ENCODE results near the gene TMEM8B.

TMEM8B gene

GRCh38 chr9:35829764-35830096 is 702 bp downstream of the TMEM8B start:
- no peak for TF ChIP-seq CTCF (conservative IDR thresholded peaks at IDR 0.05; ENCODE audit: control insufficient read depth, insufficient read depth, low read depth, low read length)
- DNase-seq (ENCODE audit: low read depth), result peak; percentile 10
- H3K4me3 ChIP-seq (ENCODE audit: control insufficient read depth, low read depth, low read length), result peak overlapping the region; percentile 65

- no peak for DNase-seq (ENCODE audit: low read depth)
- TF ChIP-seq CTCF (conservative IDR thresholded peaks at IDR 0.05; ENCODE audit: control insufficient read depth, insufficient read depth, low read depth, low read length), result no peak
- H3K4me3 ChIP-seq (ENCODE audit: control insufficient read depth, low read depth, low read length), result no peak overlapping the region
Observed at GRCh38 chr9:35831040-35831439, 2.0 kb downstream of the TMEM8B start.

GRCh38 chr9:35832814-35833213 is 3.8 kb downstream of the TMEM8B start:
- H3K4me3 ChIP-seq (ENCODE audit: control insufficient read depth, low read depth, low read length), result no peak overlapping the region
- DNase-seq (ENCODE audit: low read depth), result no peak
- no peak for TF ChIP-seq CTCF (conservative IDR thresholded peaks at IDR 0.05; ENCODE audit: control insufficient read depth, insufficient read depth, low read depth, low read length)

GRCh38 chr9:35834260-35835215 is 5.5 kb downstream of the TMEM8B start:
- TF ChIP-seq CTCF (conservative IDR thresholded peaks at IDR 0.05; ENCODE audit: control insufficient read depth, insufficient read depth, low read depth, low read length), result no peak
- DNase-seq (ENCODE audit: low read depth), result no peak
- H3K4me3 ChIP-seq (ENCODE audit: control insufficient read depth, low read depth, low read length), result no peak overlapping the region

- peak; percentile 34 for TF ChIP-seq CTCF (conservative IDR thresholded peaks at IDR 0.05; ENCODE audit: control insufficient read depth, insufficient read depth, low read depth, low read length)
- DNase-seq (ENCODE audit: low read depth), result no peak
Observed at GRCh38 chr9:35835216-35835632, 6.2 kb downstream of the TMEM8B start.

GRCh38 chr9:35835766-35836165 is 6.7 kb downstream of the TMEM8B start:
- no peak overlapping the region for H3K4me3 ChIP-seq (ENCODE audit: control insufficient read depth, low read depth, low read length)
- DNase-seq (ENCODE audit: low read depth), result no peak
- no peak for TF ChIP-seq CTCF (conservative IDR thresholded peaks at IDR 0.05; ENCODE audit: control insufficient read depth, insufficient read depth, low read depth, low read length)

More at GRCh38 chr9:35835216-35835632, 6.2 kb downstream of the TMEM8B start:
- no peak overlapping the region for H3K4me3 ChIP-seq (ENCODE audit: control insufficient read depth, low read depth, low read length)
